Lung (tissue), 12 donors: ENCODE measurements around the gene MAMDC2. TPM values are rescaled to one million over a fixed set of nuclear protein-coding genes. Genes with fewer than 3 reads are reported as not detected.

Experiments used
- ATAC-seq: fragments of 200-7000 bp; cut with Tn5 transposase; one replicate; pipeline ENCODE4 v1.9.1; 2020; ENCODE audit warnings: moderate number of reproducible peaks; ENCODE audit not compliant: insufficient read depth, low FRiP score
- DNase-seq, 3 donors: peaks; one replicate each; pipeline ENCODE4 v3.0.0-alpha.2; 2013 to 2017
- H3K27ac ChIP-seq, 2 donors: one replicate each; pipeline ENCODE4 v1.5.1; 2013; ENCODE audit warnings: mild to moderate bottlenecking in 2 of 2, moderate library complexity in 2 of 2, control low read depth in 1 of 2, inconsistent platforms in 1 of 2, low read depth in 1 of 2, low read length in 1 of 2
- H3K27me3 ChIP-seq, 3 donors: one replicate each; pipeline ENCODE4 v1.5.1; 2013; ENCODE audit warnings: low read length in 2 of 3; ENCODE audit not compliant: control insufficient read depth in 3 of 3, insufficient read depth in 3 of 3
- H3K36me3 ChIP-seq, 4 donors: one replicate each; pipeline ENCODE4 v1.5.1; 2013; ENCODE audit warnings: low read length in 4 of 4, mild to moderate bottlenecking in 1 of 4, moderate library complexity in 1 of 4; ENCODE audit not compliant: control insufficient read depth in 4 of 4, insufficient read depth in 4 of 4
- H3K4me1 ChIP-seq, 5 donors: one replicate each; pipeline ENCODE4 v1.5.1; 2013; ENCODE audit warnings: low read length in 5 of 5, mild to moderate bottlenecking in 2 of 5, moderate library complexity in 1 of 5; ENCODE audit not compliant: control insufficient read depth in 5 of 5, insufficient read depth in 5 of 5
- H3K4me3 ChIP-seq: one replicate; pipeline ENCODE4 v1.5.1; 2013; ENCODE audit warnings: mild to moderate bottlenecking, control low read depth, moderate library complexity
- H3K9ac ChIP-seq, 2 donors: one replicate each; pipeline ENCODE4 v1.5.1; 2013; ENCODE audit warnings: low read length in 2 of 2, control low read depth in 1 of 2; ENCODE audit not compliant: insufficient read depth in 1 of 2
- H3K9me3 ChIP-seq, 4 donors: one replicate each; pipeline ENCODE4 v1.5.1; 2013; ENCODE audit warnings: low read length in 3 of 4, mild to moderate bottlenecking in 1 of 4, moderate library complexity in 1 of 4; ENCODE audit not compliant: control insufficient read depth in 4 of 4, insufficient read depth in 3 of 4
- WGBS, 2 donors: extraction: QIAGEN DNeasy Blood & Tissue Kit; methylation state at CpG; one replicate each; pipeline ENCODE4 v1.1.7; 2013; 5-methylcytosine and 5-hydroxymethylcytosine counted together
- polyA plus RNA-seq, 2 donors: library from polyadenylated mRNA; stranded (reverse); fragments of 200-250 nt; gene quantifications; one replicate each; pipeline ENCODE4 v1.2.1, GENCODE V29; 2013
- total RNA-seq, 2 donors: library from RNA; depleted of rRNA in 1 of 2; stranded (reverse); fragments of >200 nt in 1 of 2; gene quantifications; one replicate each; pipeline ENCODE4 v1.2.1, GENCODE V29; 2014 to 2021
- TF ChIP-seq, protein P1 (sequence below): IDR thresholded peaks from 2 replicates; pipeline ENCODE4 v1.5.1; 2012; ENCODE audit warnings: mild to moderate bottlenecking; ENCODE audit errors: control extremely low read depth, extremely low read depth
- donor health status: control.
- donor health status: control.
- donor health status: Bipolar disorder and iron deficiency.
- donor health status: healthy.
- donor health status: DM: yes; HTN: yes; CAD: no.

Gene MAMDC2
- total and polyA plus RNA-seq, 4 donors, result 6.5 to 28.6 (median 10.0) TPM

DNA sequence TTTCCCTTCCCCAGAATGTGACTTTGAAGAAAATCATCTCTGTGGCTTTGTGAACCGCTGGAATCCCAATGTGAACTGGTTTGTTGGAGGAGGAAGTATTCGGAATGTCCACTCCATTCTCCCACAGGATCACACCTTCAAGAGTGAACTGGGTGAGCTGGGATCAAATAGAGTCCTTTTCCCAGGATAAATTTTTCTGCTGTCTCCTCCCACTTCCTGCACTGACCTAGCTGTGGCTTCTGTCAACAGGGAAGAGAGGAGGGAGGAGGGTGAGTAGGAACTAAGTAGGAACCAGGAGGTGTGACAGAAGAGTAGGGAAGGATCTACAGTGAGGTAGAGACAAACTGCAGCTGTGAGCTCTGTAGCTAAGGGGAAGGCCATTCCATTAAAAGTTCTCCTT, 69.3 kb downstream of the MAMDC2 start:
- Histone ChIP-seq H3K4me3 (no peak overlapping the region), H3K36me3 (no peaks in the 10 kb centered on the region), H3K9ac (no peak overlapping the region), H3K9me3 (no peaks in the 10 kb centered on the region), H3K4me1 (peaks cover 0 to 2% (median 0%) of the 10 kb centered on the region in 5 donors), H3K27ac (no peak overlapping the region), H3K27me3 (no peaks in the 10 kb centered on the region)
- DNase-seq (no peak), ATAC-seq (no peak)
- TF ChIP-seq, protein P1, sequence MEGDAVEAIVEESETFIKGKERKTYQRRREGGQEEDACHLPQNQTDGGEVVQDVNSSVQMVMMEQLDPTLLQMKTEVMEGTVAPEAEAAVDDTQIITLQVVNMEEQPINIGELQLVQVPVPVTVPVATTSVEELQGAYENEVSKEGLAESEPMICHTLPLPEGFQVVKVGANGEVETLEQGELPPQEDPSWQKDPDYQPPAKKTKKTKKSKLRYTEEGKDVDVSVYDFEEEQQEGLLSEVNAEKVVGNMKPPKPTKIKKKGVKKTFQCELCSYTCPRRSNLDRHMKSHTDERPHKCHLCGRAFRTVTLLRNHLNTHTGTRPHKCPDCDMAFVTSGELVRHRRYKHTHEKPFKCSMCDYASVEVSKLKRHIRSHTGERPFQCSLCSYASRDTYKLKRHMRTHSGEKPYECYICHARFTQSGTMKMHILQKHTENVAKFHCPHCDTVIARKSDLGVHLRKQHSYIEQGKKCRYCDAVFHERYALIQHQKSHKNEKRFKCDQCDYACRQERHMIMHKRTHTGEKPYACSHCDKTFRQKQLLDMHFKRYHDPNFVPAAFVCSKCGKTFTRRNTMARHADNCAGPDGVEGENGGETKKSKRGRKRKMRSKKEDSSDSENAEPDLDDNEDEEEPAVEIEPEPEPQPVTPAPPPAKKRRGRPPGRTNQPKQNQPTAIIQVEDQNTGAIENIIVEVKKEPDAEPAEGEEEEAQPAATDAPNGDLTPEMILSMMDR, result no peak
- 88% methylated on average over 2 of the region's 2 CpGs for WGBS, 2 donors

DNA sequence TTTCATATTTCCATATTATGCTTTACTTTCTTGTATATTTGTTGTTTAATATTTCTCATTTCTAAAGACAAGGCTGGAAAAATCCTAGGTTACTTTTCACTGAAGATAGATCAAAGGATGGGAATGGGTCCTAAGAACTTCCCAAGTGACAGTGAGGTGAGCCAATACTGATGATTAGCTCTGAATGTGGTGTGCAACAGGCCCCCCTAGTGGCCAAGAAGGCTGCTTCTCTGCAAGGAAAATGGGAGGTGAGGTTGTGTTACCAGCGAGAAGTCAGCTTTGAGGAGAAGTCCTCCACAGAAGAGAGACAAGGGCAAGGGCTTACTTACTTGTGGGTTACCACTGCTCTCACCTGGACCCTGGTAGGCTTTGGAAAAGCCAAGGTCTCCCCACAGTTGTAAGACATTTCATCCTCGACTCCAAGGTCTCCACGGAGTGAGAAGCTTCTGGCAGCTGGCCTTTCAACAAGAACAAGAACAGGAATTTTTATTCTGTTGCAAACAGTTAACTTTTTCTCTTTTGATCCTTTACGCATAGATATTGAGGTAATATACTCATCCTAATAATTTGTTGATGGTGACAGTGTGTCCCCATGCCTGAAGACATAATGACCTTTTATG, 69.9 kb downstream of the MAMDC2 start:
- Histone ChIP-seq H3K27ac (no peak overlapping the region), H3K36me3 (no peaks in the 10 kb centered on the region), H3K9me3 (no peaks in the 10 kb centered on the region), H3K9ac (no peak overlapping the region), H3K4me1 (peaks cover 0 to 2% (median 0%) of the 10 kb centered on the region in 5 donors), H3K4me3 (no peak overlapping the region), H3K27me3 (no peaks in the 10 kb centered on the region)
- ATAC-seq (no peak), DNase-seq (peak; percentile 65 to 82 (median 74))
- TF ChIP-seq, protein P1, result peak; percentile 28
- WGBS, 2 donors, result 76 to 86% methylated on average over 4 of the region's 4 CpGs

DNA sequence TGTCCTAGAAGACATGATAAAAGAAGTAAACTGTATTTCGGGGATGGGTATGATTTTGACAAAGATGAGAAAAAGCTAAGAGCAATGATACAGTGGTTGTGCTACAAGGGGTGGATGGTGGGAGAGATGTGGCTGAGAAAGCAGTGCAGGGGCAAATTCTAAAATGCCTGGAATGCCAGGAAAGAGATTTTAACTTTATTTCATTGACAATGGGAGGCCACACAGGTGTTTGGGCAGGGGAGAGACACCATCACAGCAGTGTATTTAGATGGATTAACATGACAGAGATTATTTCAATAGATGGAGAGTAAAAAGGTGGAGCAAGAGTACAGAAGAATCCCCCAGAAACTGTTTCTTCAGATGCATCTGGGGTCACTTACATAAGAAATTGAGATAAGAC, 71.2 kb downstream of the MAMDC2 start:
- H3K4me3 ChIP-seq, result no peak overlapping the region
- TF ChIP-seq, protein P1, result no peak
- no peak overlapping the region for H3K27ac ChIP-seq
- no peaks in the 10 kb centered on the region for H3K36me3 ChIP-seq
- H3K4me1 ChIP-seq, result peaks cover 0 to 2% (median 0%) of the 10 kb centered on the region in 5 donors
- no peak overlapping the region for H3K9ac ChIP-seq
- WGBS, 2 donors, result 75 to 91% methylated on average over 1 of the region's 1 CpG
- no peaks in the 10 kb centered on the region for H3K27me3 ChIP-seq
- H3K9me3 ChIP-seq, result no peaks in the 10 kb centered on the region
- DNase-seq (no peak), ATAC-seq (no peak)

DNA sequence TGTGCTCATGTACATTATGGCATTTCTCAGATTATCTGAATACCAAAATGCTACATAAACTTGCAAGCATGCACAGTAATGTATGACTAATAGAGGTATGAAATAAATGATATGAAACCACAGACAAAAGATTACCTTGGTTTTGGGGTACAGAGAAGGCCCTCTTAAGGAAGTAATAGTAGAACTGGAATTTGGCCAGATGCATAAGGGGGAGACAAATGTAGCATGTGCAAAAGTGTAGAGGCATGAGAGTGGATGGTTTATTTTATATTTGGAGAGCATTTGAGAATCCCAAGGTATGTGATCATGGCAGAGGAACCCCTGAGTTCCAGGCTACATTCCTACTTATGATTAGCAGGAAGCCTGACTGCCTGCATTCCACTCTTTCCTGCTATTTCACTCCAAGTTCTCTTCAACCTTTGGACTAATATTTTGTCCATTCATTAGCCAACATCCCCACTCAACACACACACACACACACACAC, 74.2 kb downstream of the MAMDC2 start:
- DNase-seq, result peak in 1 of 3 donors; percentile 49
- TF ChIP-seq, protein P1, result no peak
- H3K4me1 ChIP-seq, result peaks cover 0 to 2% (median 0%) of the 10 kb centered on the region in 5 donors
- no peak for ATAC-seq
- H3K27ac ChIP-seq, result no peak overlapping the region
- H3K36me3 ChIP-seq, result no peaks in the 10 kb centered on the region
- no peaks in the 10 kb centered on the region for H3K9me3 ChIP-seq
- no peaks in the 10 kb centered on the region for H3K27me3 ChIP-seq
- no peak overlapping the region for H3K9ac ChIP-seq
- H3K4me3 ChIP-seq, result no peak overlapping the region
